Measurements from ENCODE around the gene PIGL. TPM values are rescaled to one million over a fixed set of nuclear protein-coding genes. Genes with fewer than 3 reads are reported as not detected.

Gene PIGL
- total and polyA plus RNA-seq, 2 experiments from 2014 or later, result 10.9 to 15.4 TPM

DNA sequence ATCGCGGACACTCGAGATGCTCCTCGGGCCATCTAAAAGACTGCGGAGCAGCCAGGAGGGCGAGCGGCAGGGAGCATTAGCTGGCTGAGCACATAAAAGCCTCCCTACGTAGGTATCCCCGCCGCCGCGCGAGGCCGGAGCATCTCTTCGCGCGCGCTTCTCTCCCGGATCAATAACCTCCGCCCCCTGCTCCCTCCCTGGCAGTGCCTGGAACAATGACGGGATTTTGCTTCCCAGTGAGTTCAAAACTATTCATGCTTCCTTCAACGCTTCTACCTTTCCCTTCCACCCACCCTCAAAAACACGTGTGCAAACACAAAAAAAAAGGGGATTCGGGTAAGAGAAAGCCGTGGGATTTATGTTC lies 135.3 kb downstream of the PIGL start:
- Histone ChIP-seq H3K27me3 (replicated peaks; ENCODE audit: insufficient read depth) (no peaks in the 10 kb centered on the region), H4K20me1 (ENCODE audit: insufficient read depth) (no peaks in the 10 kb centered on the region), H3K4me1 (ENCODE audit: insufficient read depth) (peaks cover 6% of the 10 kb centered on the region; the same call in 1 of the 2 replicates), H2AFZ (peak overlapping the region; percentile 95), H3K9me2 (ENCODE audit: insufficient read depth) (no peaks in the 10 kb centered on the region), H3K27ac (no peak overlapping the region), H3K36me3 (ENCODE audit: low read depth) (no peaks in the 10 kb centered on the region), H3K4me3 (peak overlapping the region; percentile 66), H3K9ac (peak overlapping the region; percentile 39), H3K9me3 (ENCODE audit: low read depth) (no peaks in the 10 kb centered on the region), H3F3A (ENCODE audit: insufficient read depth) (peaks cover 11% of the 10 kb centered on the region), H3K79me2 (ENCODE audit: insufficient read depth) (no peaks in the 10 kb centered on the region), H3K4me2 (ENCODE audit: unreplicated experiment) (peak overlapping the region; percentile 61)
- in situ Hi-C loops (cut with MboI), result no loop called here
- 2% methylated on average over 25 of the region's 25 CpGs for WGBS, 2 experiments (ENCODE audit: low coverage in 1 of 2, low lambda C conversion rate in 2 of 2, missing lambda C conversion rate in 2 of 2)
- peak; percentile 66 for DNase-seq
- TF ChIP-seq EZH2phosphoT487 (IDR thresholded peaks at IDR 0.05; ENCODE audit: insufficient read depth, low read depth), result no peak
- no peak for TF ChIP-seq EZH2 (IDR thresholded peaks at IDR 0.05; ENCODE audit: insufficient read depth, poor library complexity, severe bottlenecking)

DNA sequence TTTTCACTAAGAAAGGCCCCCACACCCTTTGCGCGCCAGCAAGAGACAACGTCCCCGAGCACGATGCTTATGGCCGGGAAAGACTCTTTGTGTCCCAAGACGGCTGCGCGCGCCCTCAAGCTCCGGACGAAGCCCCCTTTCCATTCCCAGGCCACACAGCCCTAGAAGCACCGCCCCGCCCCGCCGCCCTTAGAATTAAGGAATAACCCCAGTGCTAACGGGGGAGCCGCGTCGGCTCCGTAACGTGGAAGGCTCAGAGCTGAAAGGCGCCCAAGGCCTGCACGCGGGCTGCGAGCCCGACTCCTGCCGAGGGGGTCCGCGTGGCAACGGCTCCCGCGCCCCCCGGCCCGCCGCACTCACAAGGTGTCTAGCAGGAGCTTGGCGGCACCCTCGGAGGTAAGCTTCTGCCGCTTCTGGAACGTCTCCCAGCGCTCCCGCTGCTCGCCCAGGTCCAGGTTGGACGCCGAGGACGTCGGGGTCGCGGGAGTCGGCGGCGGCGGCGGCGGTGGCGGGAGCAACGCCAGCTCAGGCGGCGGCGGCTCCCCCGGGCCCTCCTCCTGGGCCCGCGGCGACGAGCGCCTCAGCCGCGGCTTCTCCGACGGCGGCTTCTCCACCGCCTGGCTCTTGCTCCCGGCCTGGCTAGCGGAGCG lies 135.8 kb downstream of the PIGL start:
- H4K20me1 ChIP-seq (ENCODE audit: insufficient read depth), result no peaks in the 10 kb centered on the region
- no peaks in the 10 kb centered on the region for H3K36me3 ChIP-seq (ENCODE audit: low read depth)
- H3K9me3 ChIP-seq (ENCODE audit: low read depth), result no peaks in the 10 kb centered on the region
- in situ Hi-C loops (cut with MboI), result no loop called here
- H3K4me3 ChIP-seq, result peak overlapping the region; percentile 66
- no peak overlapping the region for H3K27ac ChIP-seq
- H3K4me2 ChIP-seq (ENCODE audit: unreplicated experiment), result peak overlapping the region; percentile 61
- DNase-seq, result peak; percentile 50
- H3K79me2 ChIP-seq (ENCODE audit: insufficient read depth), result no peaks in the 10 kb centered on the region
- H3K27me3 ChIP-seq (replicated peaks; ENCODE audit: insufficient read depth), result no peaks in the 10 kb centered on the region
- 1 to 3% methylated on average over 39 to 58 of the region's 75 CpGs for WGBS, 2 experiments (ENCODE audit: low coverage in 1 of 2, low lambda C conversion rate in 2 of 2, missing lambda C conversion rate in 2 of 2)
- H3K9ac ChIP-seq, result peak overlapping the region; percentile 39
- peak overlapping the region; percentile 95 for H2AFZ ChIP-seq
- TF ChIP-seq EZH2phosphoT487 (IDR thresholded peaks at IDR 0.05; ENCODE audit: insufficient read depth, low read depth) (no peak), EZH2 (IDR thresholded peaks at IDR 0.05; ENCODE audit: insufficient read depth, poor library complexity, severe bottlenecking) (no peak)
- peaks cover 11% of the 10 kb centered on the region for H3F3A ChIP-seq (ENCODE audit: insufficient read depth)
- no peaks in the 10 kb centered on the region for H3K9me2 ChIP-seq (ENCODE audit: insufficient read depth)
- peaks cover 6% of the 10 kb centered on the region; the same call in 1 of the 2 replicates for H3K4me1 ChIP-seq (ENCODE audit: insufficient read depth)

DNA sequence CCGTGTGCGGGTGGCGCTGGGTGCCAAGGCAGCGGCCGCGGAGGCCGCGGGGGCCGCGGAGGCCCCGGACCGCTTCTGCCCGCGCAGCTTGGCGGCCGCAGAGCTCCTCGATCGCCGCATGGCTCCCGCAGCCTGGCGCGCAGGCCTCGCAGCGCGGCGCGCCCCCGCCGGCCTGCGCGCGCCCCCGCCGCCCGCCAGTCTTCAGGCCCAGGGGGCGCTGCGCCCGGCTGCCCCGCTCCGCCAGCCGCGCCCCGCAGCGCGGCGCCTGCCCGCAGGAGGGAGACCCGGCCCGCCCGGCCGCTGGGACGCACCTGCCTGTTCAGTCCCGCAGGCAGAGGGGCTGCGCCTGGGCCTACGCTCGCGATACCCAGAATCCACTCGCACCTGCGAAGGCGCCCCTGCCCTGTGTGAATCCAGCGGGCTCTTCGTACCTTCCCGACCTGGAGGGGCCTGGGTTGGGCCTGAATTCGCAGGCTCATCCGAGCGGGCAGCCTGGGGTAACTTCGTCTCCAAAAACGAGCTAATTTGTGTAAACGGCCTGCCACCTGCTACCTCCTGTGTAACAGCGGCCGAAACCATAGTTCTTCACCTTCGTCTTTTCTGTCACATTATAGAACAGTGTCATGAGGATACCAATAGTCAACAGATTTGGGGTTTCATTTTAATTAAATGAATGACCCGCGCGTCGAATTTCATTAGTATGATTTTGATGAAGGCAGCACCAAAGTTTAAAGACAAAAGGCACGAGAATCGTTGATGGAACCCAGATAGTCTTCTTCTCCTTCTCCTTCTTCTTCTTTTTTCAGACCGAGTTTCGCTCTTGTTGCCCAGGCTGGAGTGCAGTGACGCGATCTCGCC lies 136.5 kb downstream of the PIGL start, which contains the start of gene CENPV:
CENPV (minus strand) TSS at position 153 of the 858 bp plus-strand sequence; CDS start at position 120, 33 bp downstream.
- in situ Hi-C loops (cut with MboI), result no loop called here
- no peaks in the 10 kb centered on the region for H3K36me3 ChIP-seq (ENCODE audit: low read depth)
- peaks cover 11% of the 10 kb centered on the region for H3F3A ChIP-seq (ENCODE audit: insufficient read depth)
- no peaks in the 10 kb centered on the region for H4K20me1 ChIP-seq (ENCODE audit: insufficient read depth)
- TF ChIP-seq EZH2 (IDR thresholded peaks at IDR 0.05; ENCODE audit: insufficient read depth, poor library complexity, severe bottlenecking) (no peak), EZH2phosphoT487 (IDR thresholded peaks at IDR 0.05; ENCODE audit: insufficient read depth, low read depth) (no peak)
- peak; percentile 70 for DNase-seq
- no peaks in the 10 kb centered on the region for H3K9me2 ChIP-seq (ENCODE audit: insufficient read depth)
- H3K27ac ChIP-seq, result no peak within 1 kb of the TSS
- peak within 1 kb of the TSS; percentile 89 for H3K4me2 ChIP-seq (ENCODE audit: unreplicated experiment)
- H3K9me3 ChIP-seq (ENCODE audit: low read depth), result no peaks in the 10 kb centered on the region
- 29 to 34% methylated on average over 41 to 49 of the region's 83 CpGs for WGBS, 2 experiments (ENCODE audit: low coverage in 1 of 2, low lambda C conversion rate in 2 of 2, missing lambda C conversion rate in 2 of 2)
- peak within 1 kb of the TSS; percentile 95 for H2AFZ ChIP-seq
- H3K79me2 ChIP-seq (ENCODE audit: insufficient read depth), result no peaks in the 10 kb centered on the region
- H3K9ac ChIP-seq, result peak within 1 kb of the TSS; percentile 39
- H3K27me3 ChIP-seq (replicated peaks; ENCODE audit: insufficient read depth), result no peaks in the 10 kb centered on the region
- H3K4me3 ChIP-seq, result peak within 1 kb of the TSS; percentile 66
- peaks cover 6% of the 10 kb centered on the region; the same call in 1 of the 2 replicates for H3K4me1 ChIP-seq (ENCODE audit: insufficient read depth)

DNA sequence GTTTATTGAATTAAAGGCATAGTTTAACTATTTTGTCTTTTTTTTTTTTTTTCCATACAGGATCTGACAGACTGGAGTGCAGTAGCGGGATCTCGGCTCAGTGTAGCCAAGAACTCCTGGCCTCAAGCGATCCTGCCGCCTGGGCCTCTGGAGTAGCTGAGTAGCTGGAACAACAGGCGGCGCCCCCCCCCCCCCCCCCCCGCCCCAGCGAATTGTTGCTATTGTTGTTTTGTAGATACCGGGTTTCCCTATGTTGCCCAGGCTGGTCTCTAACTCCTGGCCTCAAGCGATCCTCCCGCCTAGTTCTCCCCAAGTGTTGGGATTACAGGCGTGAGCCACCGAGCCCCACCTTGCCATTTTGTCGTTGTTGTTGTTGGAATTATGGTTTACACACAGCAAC lies 137.6 kb downstream of the PIGL start:
- Histone ChIP-seq H3K4me3 (no peak overlapping the region), H3K4me2 (ENCODE audit: unreplicated experiment) (no peak overlapping the region), H2AFZ (no peak overlapping the region), H3K79me2 (ENCODE audit: insufficient read depth) (no peaks in the 10 kb centered on the region), H3K9ac (no peak overlapping the region), H3K27me3 (replicated peaks; ENCODE audit: insufficient read depth) (no peaks in the 10 kb centered on the region), H3K4me1 (ENCODE audit: insufficient read depth) (peaks cover 6% of the 10 kb centered on the region; the same call in 1 of the 2 replicates), H3K9me2 (ENCODE audit: insufficient read depth) (no peaks in the 10 kb centered on the region), H3K9me3 (ENCODE audit: low read depth) (no peaks in the 10 kb centered on the region), H3K36me3 (ENCODE audit: low read depth) (no peaks in the 10 kb centered on the region), H3F3A (ENCODE audit: insufficient read depth) (peaks cover 11% of the 10 kb centered on the region), H4K20me1 (ENCODE audit: insufficient read depth) (no peaks in the 10 kb centered on the region), H3K27ac (no peak overlapping the region)
- no peak for DNase-seq
- 90 to 91% methylated on average over 14 of the region's 14 CpGs for WGBS, 2 experiments (ENCODE audit: low coverage in 1 of 2, low lambda C conversion rate in 2 of 2, missing lambda C conversion rate in 2 of 2)
- in situ Hi-C loops (cut with MboI), result no loop called here
- TF ChIP-seq EZH2phosphoT487 (IDR thresholded peaks at IDR 0.05; ENCODE audit: insufficient read depth, low read depth), result no peak
- no peak for TF ChIP-seq EZH2 (IDR thresholded peaks at IDR 0.05; ENCODE audit: insufficient read depth, poor library complexity, severe bottlenecking)
